A549 (cell line): Measurements from ENCODE around the gene EBF4. TPM values are rescaled to one million over a fixed set of nuclear protein-coding genes. Genes with fewer than 3 reads are reported as not detected.

Source experiments
- ATAC-seq, 2 experiments: fragments of 200-7000 bp in 1 of 2; fragments of >200 bp in 1 of 2; cut with Nextera tagmentation in 1 of 2; cut with Tn5 transposase in 1 of 2; 3 replicates each; pipeline versions ENCODE4 v1.8.0 to v1.9.1; 2018 to 2020; ENCODE audit warnings: mild to moderate bottlenecking in 1 of 2, moderate library complexity in 1 of 2
- CTCF ChIA-PET: fragments of 300-600 bp; sonication (Branson Sonifier 250); formaldehyde crosslinking; extraction: SDS; loops from one replicate; lab custom pipeline; 2021; ENCODE audit warnings: antibody characterized with exemption, inconsistent platforms; lab: Yijun Ruan, JAX
- POLR2A ChIA-PET: fragments of 350-600 bp; formaldehyde crosslinking; extraction: SDS; loops from one replicate; lab custom pipeline; 2021; ENCODE audit warnings: antibody characterized with exemption, inconsistent platforms; lab: Yijun Ruan, JAX
- DNase-seq, 2 experiments: peaks; one replicate each; pipeline versions ENCODE4 v3.0.0 to v3.0.0-alpha.2; 2011 to 2016; ENCODE audit warnings: low read depth in 1 of 2, low spot score in 1 of 2
- FAIRE-seq: peaks from 2 replicates; lab custom pipeline; 2011; peaks lifted over from hg19 to GRCh38; lab: Jason Lieb, UNC
- H3K27ac ChIP-seq, 2 experiments: fragments of >200 bp; sonication (Bioruptor Twin); formaldehyde crosslinking; 3 replicates each; pipeline ENCODE4 v1.5.1; 2016 to 2017
- H3K4me1 ChIP-seq: fragments of >200 bp; sonication (Bioruptor Twin); formaldehyde crosslinking; 3 replicates; pipeline ENCODE4 v1.6.1; 2016
- H3K4me2 ChIP-seq: fragments of >200 bp; sonication (Bioruptor Twin); formaldehyde crosslinking; 3 replicates; pipeline ENCODE4 v1.6.1; 2016
- H3K4me3 ChIP-seq: fragments of >200 bp; sonication (Bioruptor Twin); formaldehyde crosslinking; 3 replicates; pipeline ENCODE4 v1.5.1; 2016
- H3K9me3 ChIP-seq: fragments of >200 bp; sonication (Bioruptor Twin); formaldehyde crosslinking; 3 replicates; pipeline ENCODE4 v1.6.1; 2016
- CBX8 ChIP-seq: fragments of 200-600 bp; sonication (generic); IDR thresholded peaks from 2 replicates; pipeline ENCODE4 v1.6.1; 2016
- CHD4 ChIP-seq: fragments of 200-600 bp; sonication (generic); IDR thresholded peaks from 2 replicates; pipeline ENCODE4 v1.6.1; 2016; ENCODE audit warnings: antibody characterized with exemption, mild to moderate bottlenecking, borderline replicate concordance
- EP300 ChIP-seq, 2 experiments: fragments of >200 bp; sonication (Bioruptor Twin); formaldehyde crosslinking; IDR thresholded peaks; 2 replicates in 1 of 2; 3 replicates in 1 of 2; pipeline ENCODE4 v1.6.1; 2016 to 2017
- FOSL2 ChIP-seq, 2 experiments: fragments of 450-650 bp in 1 of 2; fragments of >200 bp in 1 of 2; sonication (Bioruptor Twin) in 1 of 2; formaldehyde crosslinking; IDR thresholded peaks; 2 replicates each; pipeline versions ENCODE4 v1.5.0 to v1.6.1; 2016 to 2020; ENCODE audit warnings: mild to moderate bottlenecking in 1 of 2, moderate library complexity in 1 of 2
- GATA3 ChIP-seq: IDR thresholded peaks from 2 replicates; pipeline ENCODE4 v1.6.1; 2012; ENCODE audit warnings: borderline replicate concordance
- HMGXB4 ChIP-seq: fragments of 250-450 bp; sonication (Bioruptor Pico); IDR thresholded peaks from 2 replicates; pipeline ENCODE4 v1.5.0; 2021; ENCODE audit warnings: mild to moderate bottlenecking, moderate library complexity, borderline replicate concordance
- JUNB ChIP-seq: fragments of >200 bp; sonication (Bioruptor Twin); formaldehyde crosslinking; IDR thresholded peaks from 2 replicates; pipeline ENCODE4 v1.6.1; 2016
- KDM5A ChIP-seq: fragments of 200-600 bp; sonication (generic); IDR thresholded peaks from 2 replicates; pipeline ENCODE4 v1.6.1; 2016; ENCODE audit warnings: antibody characterized with exemption, mild to moderate bottlenecking
- MAFK ChIP-seq: fragments of 450-650 bp; IDR thresholded peaks from 2 replicates; pipeline ENCODE4 v1.6.1; 2014; ENCODE audit not compliant: partially characterized antibody
- MAX ChIP-seq: IDR thresholded peaks from 2 replicates; pipeline ENCODE4 v1.6.1; 2012
- MAZ ChIP-seq: fragments of 150-350 bp; IDR thresholded peaks from 2 replicates; pipeline ENCODE4 v1.6.1; 2014; ENCODE audit warnings: antibody characterized with exemption, low read depth, low read length, borderline replicate concordance
- MYC ChIP-seq: IDR thresholded peaks from 2 replicates; pipeline ENCODE4 v1.6.1; 2012; ENCODE audit warnings: mild to moderate bottlenecking, inconsistent platforms, low read length, improper control_type of control experiment, borderline replicate concordance
- NPAS2 ChIP-seq: fragments of 250-450 bp; sonication (Bioruptor Pico); IDR thresholded peaks from 2 replicates; pipeline ENCODE4 v1.8.0; 2022; ENCODE audit warnings: mild to moderate bottlenecking, moderate library complexity, borderline replicate concordance
- RAD21 ChIP-seq, 2 experiments: fragments of >200 bp in 1 of 2; sonication (Bioruptor Twin) in 1 of 2; formaldehyde crosslinking in 1 of 2; IDR thresholded peaks in 1 of 2; conservative IDR thresholded peaks in 1 of 2; 2 replicates in 1 of 2; 3 replicates in 1 of 2; pipeline ENCODE4 v1.6.1; 2012 to 2018; ENCODE audit warnings: inconsistent platforms in 1 of 2
- RARB ChIP-seq: fragments of 250-450 bp; sonication (Bioruptor Pico); IDR thresholded peaks from 2 replicates; pipeline ENCODE4 v1.8.0; 2021; ENCODE audit warnings: mild to moderate bottlenecking, moderate library complexity
- RCOR1 ChIP-seq: fragments of 150-350 bp; IDR thresholded peaks from 2 replicates; pipeline ENCODE4 v1.6.1; 2014; ENCODE audit warnings: antibody characterized with exemption, low read length, low read depth
- RNF2 ChIP-seq: fragments of 200-600 bp; sonication (generic); IDR thresholded peaks from 2 replicates; pipeline ENCODE4 v1.6.1; 2016; ENCODE audit warnings: low read depth, mild to moderate bottlenecking, antibody characterized with exemption, moderate library complexity, borderline replicate concordance
- SMC3 ChIP-seq: fragments of >200 bp; sonication (Bioruptor Twin); formaldehyde crosslinking; IDR thresholded peaks from 3 replicates; pipeline ENCODE4 v1.6.1; 2018; ENCODE audit warnings: inconsistent platforms
- TP53 ChIP-seq: fragments of 250-450 bp; sonication (Bioruptor Pico); IDR thresholded peaks from 2 replicates; pipeline ENCODE4 v1.5.0; 2021; ENCODE audit warnings: mild to moderate bottlenecking, moderate library complexity
- ZC3H11A ChIP-seq: fragments of 450-650 bp; IDR thresholded peaks from 2 replicates; pipeline ENCODE4 v1.6.1; 2014; ENCODE audit warnings: antibody characterized with exemption, mild to moderate bottlenecking
- WGBS: methylation state at CpG from one replicate; pipeline ENCODE4 v1.1.6; 2017; ENCODE audit errors: missing lambda C conversion rate; 5-methylcytosine and 5-hydroxymethylcytosine counted together
- polyA plus RNA-seq, 4 experiments: library from polyadenylated mRNA; depleted of rRNA in 3 of 4; stranded (reverse); fragments of >200 nt; fragmentation: RNase III in 1 of 4; extraction: RNeasy Plus Mini Kit Qiagen cat#74134 plus additional on column Dnase treatment in 1 of 4; gene quantifications; 2 replicates in 3 of 4; 3 replicates in 1 of 4; pipeline ENCODE4 v1.2.3, GENCODE V29; 2011 to 2017
- TF ChIP-seq, protein P1 (sequence below): fragments of 450-650 bp; IDR thresholded peaks from 2 replicates; pipeline ENCODE4 v1.6.1; 2014; ENCODE audit warnings: antibody characterized with exemption
- TF ChIP-seq, protein P2 (sequence below): fragments of 200-600 bp; sonication (generic); IDR thresholded peaks from 2 replicates; pipeline ENCODE4 v1.6.1; 2016; ENCODE audit warnings: antibody characterized with exemption, mild to moderate bottlenecking, moderate library complexity

Gene EBF4
- polyA plus RNA-seq, 2 of the 4 experiments (the other 2 are of a cell fraction) = 2.2 to 3.2 TPM

DNA sequence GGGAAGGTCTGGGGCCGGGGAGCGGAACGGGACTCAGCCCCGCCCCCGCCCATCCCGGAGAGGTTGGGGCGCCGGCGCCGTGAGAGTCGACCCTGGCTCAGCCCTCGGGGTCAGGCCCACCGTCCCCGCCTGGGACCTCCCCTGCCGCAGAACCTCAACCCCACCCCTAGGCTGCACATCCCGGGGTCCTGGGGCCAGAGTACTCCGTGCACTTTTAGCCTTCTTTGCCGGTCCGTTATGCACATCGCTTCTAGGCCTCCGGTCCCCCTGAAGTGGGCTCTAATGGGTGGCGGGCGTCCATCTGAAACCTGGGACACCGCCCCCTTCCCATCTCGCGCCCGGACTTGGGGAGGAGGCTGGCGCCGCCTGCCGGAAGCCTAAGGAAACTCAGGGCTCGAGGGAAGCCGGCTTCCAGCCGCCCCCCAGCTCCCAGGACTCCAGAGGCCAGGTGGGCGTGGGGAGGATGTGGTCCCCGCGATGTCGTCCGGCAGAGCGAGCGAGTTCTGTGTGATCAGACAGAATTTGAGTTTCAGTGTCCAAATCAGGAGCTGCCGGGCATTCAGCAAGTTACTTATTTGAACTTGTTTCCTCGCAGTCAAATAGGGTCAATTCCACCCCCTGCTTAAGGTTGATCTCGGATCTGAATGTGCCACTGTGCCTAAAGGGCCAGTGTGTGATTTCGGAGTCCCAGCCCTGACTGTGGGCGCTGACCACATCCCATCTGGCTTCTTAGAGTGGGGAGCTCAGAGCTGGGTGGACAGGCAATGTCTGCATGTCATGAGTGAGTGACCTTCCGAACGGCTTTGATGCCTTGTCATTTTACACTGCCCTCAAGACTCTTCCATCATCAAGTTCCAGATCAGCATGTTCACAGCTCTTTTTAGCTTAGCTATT, 60.2 kb downstream of the EBF4 start (continued):
- TF ChIP-seq MAZ (0 out of 2 replicates have a peak, but pooled peaks have one; percentile 7), RNF2 (peak; percentile 72; the same call in 1 of the 2 replicates), RAD21 (conservative IDR thresholded peaks at IDR 0.05 in 1 of 2, IDR thresholded peaks at IDR 0.05 in 1 of 2) (peak; percentile 67 to 68), SMC3 (peak; percentile 65), GATA3 (no peak)

DNA sequence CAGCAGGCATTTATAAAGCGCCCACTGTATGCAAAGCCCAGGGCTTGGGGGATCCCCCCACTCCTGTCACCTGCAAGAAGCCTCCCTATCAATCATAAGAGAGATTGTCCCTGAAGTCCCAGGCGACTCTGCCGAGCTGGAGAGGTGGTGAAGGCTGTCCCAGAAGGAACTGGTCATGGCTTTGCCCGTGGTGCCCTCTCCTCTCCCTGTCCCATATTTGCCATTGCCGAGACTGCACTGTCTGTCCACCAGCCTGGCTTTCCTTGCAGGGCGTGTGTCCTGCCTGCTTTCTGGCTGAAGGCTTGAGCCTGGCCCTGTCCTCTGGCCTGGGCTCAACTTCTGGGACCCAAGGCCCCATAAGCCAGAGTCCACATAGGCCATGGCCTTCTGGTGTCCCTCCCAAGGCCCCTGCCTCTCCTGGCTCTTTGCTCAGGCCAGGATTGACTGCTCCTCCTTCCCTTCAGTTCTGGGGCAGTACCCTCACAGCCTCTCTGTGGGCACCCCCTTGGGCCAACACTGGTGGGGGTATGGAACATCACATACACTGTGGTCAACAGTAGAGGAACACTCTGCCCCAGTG, 61.0 kb downstream of the EBF4 start:
- 45% methylated on average over 5 of the region's 6 CpGs for WGBS
- TF ChIP-seq MAX (no peak), MYC (no peak), RAD21 (conservative IDR thresholded peaks at IDR 0.05 in 1 of 2, IDR thresholded peaks at IDR 0.05 in 1 of 2) (no peak), HMGXB4 (CRISPR knock-in tag) (no peak), ZC3H11A (no peak), MAZ (no peak), FOSL2 (IDR thresholded peaks at IDR 0.05) (no peak), FOSL2 (CRISPR knock-in tag; IDR thresholded peaks at IDR 0.05) (no peak), CHD4 (no peak), CBX8 (no peak), JUNB (no peak), MAFK (no peak), EP300 (IDR thresholded peaks at IDR 0.05) (no peak), RCOR1 (no peak), NPAS2 (CRISPR knock-in tag) (no peak), RARB (CRISPR knock-in tag) (no peak)
- TF ChIP-seq, protein P1, sequence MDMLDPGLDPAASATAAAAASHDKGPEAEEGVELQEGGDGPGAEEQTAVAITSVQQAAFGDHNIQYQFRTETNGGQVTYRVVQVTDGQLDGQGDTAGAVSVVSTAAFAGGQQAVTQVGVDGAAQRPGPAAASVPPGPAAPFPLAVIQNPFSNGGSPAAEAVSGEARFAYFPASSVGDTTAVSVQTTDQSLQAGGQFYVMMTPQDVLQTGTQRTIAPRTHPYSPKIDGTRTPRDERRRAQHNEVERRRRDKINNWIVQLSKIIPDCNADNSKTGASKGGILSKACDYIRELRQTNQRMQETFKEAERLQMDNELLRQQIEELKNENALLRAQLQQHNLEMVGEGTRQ = no peak
- Histone ChIP-seq H3K9me3 (no peaks in the 10 kb centered on the region), H3K4me1 (peaks cover 40% of the 10 kb centered on the region), H3K4me2 (no peak overlapping the region; the same call in 2 of the 3 replicates), H3K4me3 (no peak overlapping the region), H3K27ac (no peak overlapping the region)
- ATAC-seq (no peak), FAIRE-seq (no peak), DNase-seq (no peak)
- POLR2A ChIA-PET = no interaction called here
- CTCF ChIA-PET = interaction anchor here (0.6 to 7.2 kb wide), 49 partner anchors 10 to 848 kb away, joined by 3 to 170 read pairs (median 5); partner anchors contain the start of genes EBF4, IDH3B and PTPRA

DNA sequence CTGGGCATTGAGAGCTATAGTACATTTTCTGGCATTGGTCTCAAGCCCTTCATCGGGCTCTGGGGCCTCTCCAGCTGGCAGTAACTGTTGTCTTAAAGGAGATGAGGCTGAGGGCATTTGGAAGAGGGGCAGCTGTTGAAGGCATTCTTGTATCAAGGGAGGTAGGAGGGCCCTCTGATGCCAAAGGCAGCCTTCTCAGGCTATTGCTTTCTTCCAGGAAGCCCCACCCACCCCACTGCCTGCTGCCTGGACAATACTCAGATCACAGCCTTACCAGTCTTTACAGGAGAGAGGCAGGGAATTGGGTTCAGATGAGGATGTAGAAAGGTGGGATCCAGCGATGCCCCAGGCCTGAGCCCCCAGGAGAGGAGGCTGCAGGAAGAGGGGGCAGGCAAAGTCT, 61.8 kb downstream of the EBF4 start:
- DNase-seq = no peak
- Histone ChIP-seq H3K27ac (no peak overlapping the region), H3K4me3 (no peak overlapping the region), H3K4me1 (peaks cover 37% of the 10 kb centered on the region), H3K4me2 (no peak overlapping the region), H3K9me3 (no peaks in the 10 kb centered on the region)
- CTCF ChIA-PET = interaction anchor here (0.6 to 7.2 kb wide), 20 partner anchors 8 to 250 kb away, joined by 3 to 170 read pairs (median 7); no protein-coding TSS in a partner anchor
- WGBS = 21% methylated on average over 2 of the region's 2 CpGs
- POLR2A ChIA-PET = no interaction called here
- no peak for ATAC-seq
- no peak for FAIRE-seq
- no peak for TF ChIP-seq KDM5A
- no peak for TF ChIP-seq TP53 (CRISPR knock-in tag)
- TF ChIP-seq HMGXB4 (CRISPR knock-in tag) = no peak
- TF ChIP-seq, protein P2, sequence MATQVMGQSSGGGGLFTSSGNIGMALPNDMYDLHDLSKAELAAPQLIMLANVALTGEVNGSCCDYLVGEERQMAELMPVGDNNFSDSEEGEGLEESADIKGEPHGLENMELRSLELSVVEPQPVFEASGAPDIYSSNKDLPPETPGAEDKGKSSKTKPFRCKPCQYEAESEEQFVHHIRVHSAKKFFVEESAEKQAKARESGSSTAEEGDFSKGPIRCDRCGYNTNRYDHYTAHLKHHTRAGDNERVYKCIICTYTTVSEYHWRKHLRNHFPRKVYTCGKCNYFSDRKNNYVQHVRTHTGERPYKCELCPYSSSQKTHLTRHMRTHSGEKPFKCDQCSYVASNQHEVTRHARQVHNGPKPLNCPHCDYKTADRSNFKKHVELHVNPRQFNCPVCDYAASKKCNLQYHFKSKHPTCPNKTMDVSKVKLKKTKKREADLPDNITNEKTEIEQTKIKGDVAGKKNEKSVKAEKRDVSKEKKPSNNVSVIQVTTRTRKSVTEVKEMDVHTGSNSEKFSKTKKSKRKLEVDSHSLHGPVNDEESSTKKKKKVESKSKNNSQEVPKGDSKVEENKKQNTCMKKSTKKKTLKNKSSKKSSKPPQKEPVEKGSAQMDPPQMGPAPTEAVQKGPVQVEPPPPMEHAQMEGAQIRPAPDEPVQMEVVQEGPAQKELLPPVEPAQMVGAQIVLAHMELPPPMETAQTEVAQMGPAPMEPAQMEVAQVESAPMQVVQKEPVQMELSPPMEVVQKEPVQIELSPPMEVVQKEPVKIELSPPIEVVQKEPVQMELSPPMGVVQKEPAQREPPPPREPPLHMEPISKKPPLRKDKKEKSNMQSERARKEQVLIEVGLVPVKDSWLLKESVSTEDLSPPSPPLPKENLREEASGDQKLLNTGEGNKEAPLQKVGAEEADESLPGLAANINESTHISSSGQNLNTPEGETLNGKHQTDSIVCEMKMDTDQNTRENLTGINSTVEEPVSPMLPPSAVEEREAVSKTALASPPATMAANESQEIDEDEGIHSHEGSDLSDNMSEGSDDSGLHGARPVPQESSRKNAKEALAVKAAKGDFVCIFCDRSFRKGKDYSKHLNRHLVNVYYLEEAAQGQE = no peak
